Panc1 (cell line): ENCODE results near the gene PSMA6. TPM values are rescaled to one million over a fixed set of nuclear protein-coding genes. Genes with fewer than 3 reads are reported as not detected.

Experiments used
- ATAC-seq: fragments of 200-7000 bp; cut with Tn5 transposase; 2 replicates; pipeline ENCODE4 v1.9.1; 2020; ENCODE audit warnings: mild to moderate bottlenecking, moderate library complexity
- BruUV-seq: library from RNA; stranded (reverse); fragments of 400-500 nt; replicated peaks from 2 replicates; lab custom pipeline; 2021; lab: Mats Ljungman, UMichigan
- CTCF ChIA-PET: fragments of 300-600 bp; sonication (Branson Sonifier 250); formaldehyde crosslinking; loops from one replicate; lab custom pipeline; 2022; ENCODE audit warnings: antibody characterized with exemption; lab: Charles Lee
- POLR2A ChIA-PET: fragments of 300-600 bp; sonication (Branson Sonifier 250); formaldehyde crosslinking; loops from one replicate; lab custom pipeline; 2022; ENCODE audit warnings: antibody characterized with exemption; lab: Charles Lee
- DNase-seq: peaks from one replicate; pipeline ENCODE4 v3.0.0-alpha.2; 2010; ENCODE audit warnings: low read depth, low spot score
- H3K27ac ChIP-seq: 2 replicates; pipeline ENCODE4 v1.5.1; 2011; ENCODE audit warnings: mild to moderate bottlenecking, low read length, inconsistent platforms
- H3K27me3 ChIP-seq: fragments of 200-500 bp; sonication (Bioruptor generic); 2 replicates; pipeline ENCODE4 v1.6.0; 2014; ENCODE audit warnings: low read length, inconsistent platforms; ENCODE audit not compliant: control insufficient read depth, insufficient read depth
- H3K36me3 ChIP-seq: fragments of 200-500 bp; sonication (Bioruptor generic); 2 replicates; pipeline ENCODE4 v1.5.1; 2014; ENCODE audit warnings: inconsistent platforms, mild to moderate bottlenecking, low read length, moderate library complexity; ENCODE audit not compliant: control insufficient read depth, insufficient read depth
- H3K4me1 ChIP-seq: 2 replicates; pipeline ENCODE4 v1.5.1; 2011; ENCODE audit warnings: inconsistent platforms, mild to moderate bottlenecking, low read length, moderate library complexity; ENCODE audit not compliant: control insufficient read depth, insufficient read depth
- H3K4me3 ChIP-seq, 2 experiments: 2 replicates each; pipeline ENCODE4 v1.5.1; 2011 to 2012; ENCODE audit warnings: low read depth in 2 of 2, low read length in 2 of 2, mild to moderate bottlenecking in 2 of 2, inconsistent platforms in 1 of 2, moderate library complexity in 1 of 2
- H3K9me3 ChIP-seq: fragments of 200-500 bp; sonication (Bioruptor generic); 2 replicates; pipeline ENCODE4 v1.5.1; 2014; ENCODE audit warnings: low read depth, mild to moderate bottlenecking, inconsistent platforms, low read length, moderate library complexity; ENCODE audit not compliant: control insufficient read depth, insufficient read depth
- CTCF ChIP-seq: fragments of 450-650 bp; IDR thresholded peaks from 2 replicates; pipeline ENCODE4 v1.5.1; 2017; ENCODE audit warnings: mild to moderate bottlenecking
- POLR2AphosphoS5 ChIP-seq: IDR thresholded peaks from 2 replicates; pipeline ENCODE4 v1.6.1; 2012; ENCODE audit warnings: mild to moderate bottlenecking, low read depth, low read length, moderate library complexity
- REST ChIP-seq, 2 experiments: IDR thresholded peaks; 2 replicates each; pipeline ENCODE4 v1.6.1; 2011 to 2012; ENCODE audit warnings: low read depth in 2 of 2, control low read depth in 1 of 2, low read length in 1 of 2, mild to moderate bottlenecking in 1 of 2, moderate library complexity in 1 of 2; ENCODE audit not compliant: insufficient read depth in 1 of 2
- SIN3A ChIP-seq: IDR thresholded peaks from 2 replicates; pipeline ENCODE4 v1.6.1; 2012; ENCODE audit warnings: low read depth, mild to moderate bottlenecking, low read length, moderate library complexity, borderline replicate concordance; ENCODE audit not compliant: insufficient read depth
- TCF7L2 ChIP-seq: IDR thresholded peaks from 2 replicates; pipeline ENCODE4 v1.6.1; 2011; ENCODE audit warnings: mild to moderate bottlenecking, low read depth, low read length, inconsistent platforms
- in situ Hi-C: cut with HindIII; loops from 2 replicates; pipeline ENCODE4 v1.10.0; 2016; ENCODE audit warnings: low sequenced_read_pairs, low pct_unique_long_range_greater_than_20kb
- intact Hi-C: fragments of 100-400 bp; cut with micrococcal nuclease; formaldehyde crosslinking; loops from one replicate; pipeline ENCODE4 v1.10.0; 2022; ENCODE audit not compliant: unreplicated experiment
- total RNA-seq: library from RNA; stranded (reverse); gene quantifications from one replicate; pipeline ENCODE4 v1.2.1, GENCODE V29; 2021; ENCODE audit not compliant: unreplicated experiment

The PSMA6 gene
- total RNA-seq, 1 experiment from 2014 or later, result 197 TPM

- no peak for ATAC-seq
- H3K36me3 ChIP-seq, result no peaks in the 10 kb centered on the region
- no peaks in the 10 kb centered on the region for H3K27me3 ChIP-seq
- no peak for DNase-seq
- CTCF ChIA-PET, result no interaction called here
- TF ChIP-seq REST (IDR thresholded peaks at IDR 0.05; ENCODE audit: insufficient read depth in 1 of 2, low read depth in 2 of 2, low read length in 1 of 2), result no peak
- no peak for TF ChIP-seq TCF7L2
- no peak for TF ChIP-seq CTCF
- no peak for TF ChIP-seq POLR2AphosphoS5
- no peak for TF ChIP-seq SIN3A
- H3K4me3 ChIP-seq, result no peak overlapping the region
- peak overlapping the region; percentile 54; the same call in 1 of the 2 replicates for H3K27ac ChIP-seq
- BruUV-seq, result no TSS peak
- H3K9me3 ChIP-seq, result no peaks in the 10 kb centered on the region
- intact Hi-C loops (no loop called here), in situ Hi-C loops (no loop called here)
- POLR2A ChIA-PET, result interaction anchor here (0.5 kb wide), 1 partner anchor 11 kb away, joined by 8 read pairs; no protein-coding TSS in a partner anchor
- peaks cover 45% of the 10 kb centered on the region for H3K4me1 ChIP-seq
Measured at GRCh38 chr14:35344107-35344807, 52.1 kb downstream of the PSMA6 start.

- in situ Hi-C loops (no loop called here), intact Hi-C loops (no loop called here)
- H3K36me3 ChIP-seq, result no peaks in the 10 kb centered on the region
- ATAC-seq (peak; percentile 60), DNase-seq (no peak)
- H3K4me3 ChIP-seq, result no peak overlapping the region
- CTCF ChIA-PET, result no interaction called here
- TF ChIP-seq CTCF (no peak), REST (IDR thresholded peaks at IDR 0.05; ENCODE audit: insufficient read depth in 1 of 2, low read depth in 2 of 2, low read length in 1 of 2) (no peak), POLR2AphosphoS5 (no peak), TCF7L2 (no peak), SIN3A (no peak)
- peaks cover 33% of the 10 kb centered on the region for H3K4me1 ChIP-seq
- no TSS peak for BruUV-seq
- H3K27me3 ChIP-seq, result no peaks in the 10 kb centered on the region
- no peaks in the 10 kb centered on the region for H3K9me3 ChIP-seq
- peak overlapping the region; percentile 86 for H3K27ac ChIP-seq
- POLR2A ChIA-PET, result interaction anchor here (0.6 kb wide), 1 partner anchor 8 kb away, joined by 7 read pairs; no protein-coding TSS in a partner anchor
Measured at GRCh38 chr14:35346738-35347322, 54.6 kb downstream of the PSMA6 start.
